NCI-H146 treated with DMSO at 0.1 percent for 48 hours (cell line): ENCODE results near the gene C4orf50.

Experiments used
- DNase-seq: peaks from one replicate; lab custom pipeline; 2025; ENCODE audit not compliant: unreplicated experiment; lab: John Stamatoyannopoulos, UW

Gene C4orf50

GRCh38 chr4:5894266-5894665 lies 124.0 kb downstream of the C4orf50 start:
- no peak for DNase-seq

- no peak for DNase-seq
Observed at GRCh38 chr4:5893591-5893990, 124.6 kb downstream of the C4orf50 start.

- peak; percentile 39 for DNase-seq
Observed at GRCh38 chr4:5893004-5893580, 125.1 kb downstream of the C4orf50 start, which contains the start of gene CRMP1. TSS of gene CRMP1 (minus strand) at chr4:5893086. CDS start at chr4:5892969, 117 bp downstream.

- DNase-seq, result no peak
Observed at GRCh38 chr4:5892323-5893003, 125.8 kb downstream of the C4orf50 start.

- DNase-seq, result no peak
Observed at GRCh38 chr4:5891563-5892322, 126.5 kb downstream of the C4orf50 start.

- peak; percentile 90 for DNase-seq
Observed at GRCh38 chr4:5890063-5890727, 128.0 kb downstream of the C4orf50 start.

GRCh38 chr4:5889002-5889696 lies 129.1 kb downstream of the C4orf50 start:
- no peak for DNase-seq

- peak; percentile 60 for DNase-seq
Observed at GRCh38 chr4:5888222-5889001, 129.8 kb downstream of the C4orf50 start.

GRCh38 chr4:5887361-5888221 lies 130.6 kb downstream of the C4orf50 start:
- peak; percentile 60 for DNase-seq

- DNase-seq, result peak; percentile 60
Observed at GRCh38 chr4:5887011-5887360, 131.2 kb downstream of the C4orf50 start.

GRCh38 chr4:5885733-5886132 lies 132.5 kb downstream of the C4orf50 start:
- no peak for DNase-seq

GRCh38 chr4:5884796-5885195 lies 133.4 kb downstream of the C4orf50 start:
- DNase-seq, result no peak

- DNase-seq, result no peak
Observed at GRCh38 chr4:5883916-5884315, 134.3 kb downstream of the C4orf50 start.

GRCh38 chr4:5882947-5883346 lies 135.3 kb downstream of the C4orf50 start:
- DNase-seq, result no peak

GRCh38 chr4:5881340-5881739 lies 136.9 kb downstream of the C4orf50 start:
- DNase-seq, result no peak

GRCh38 chr4:5878359-5878758 lies 139.9 kb downstream of the C4orf50 start:
- peak; percentile 65 for DNase-seq

GRCh38 chr4:5877392-5877791 lies 140.8 kb downstream of the C4orf50 start:
- DNase-seq, result no peak

GRCh38 chr4:5874811-5875449 lies 143.3 kb downstream of the C4orf50 start:
- DNase-seq, result peak; percentile 23

- DNase-seq, result no peak
Observed at GRCh38 chr4:5870701-5871100, 147.5 kb downstream of the C4orf50 start.
